Gastroesophageal sphincter (tissue), 3 donors: ENCODE data around the gene SDC4.

Experiments used
- EP300 ChIP-seq: sonication (generic); formaldehyde crosslinking; IDR thresholded peaks from one replicate; pipeline ENCODE4 v1.6.1; 2017; ENCODE audit warnings: antibody characterized with exemption, mild to moderate bottlenecking
- POLR2A ChIP-seq, 2 donors: fragments of 450-650 bp; IDR thresholded peaks; one replicate each; pipeline ENCODE4 v1.6.1; 2017; ENCODE audit warnings: antibody characterized with exemption in 2 of 2, mild to moderate bottlenecking in 2 of 2, moderate library complexity in 1 of 2
- TF ChIP-seq, protein P1 (sequence below), 4 experiments: fragments of 200-600 bp in 2 of 4; fragments of 450-650 bp in 2 of 4; sonication (generic) in 1 of 4; IDR thresholded peaks; one replicate each; pipeline ENCODE4 v1.5.1; 2017 to 2019; ENCODE audit warnings: antibody characterized with exemption in 4 of 4, mild to moderate bottlenecking in 2 of 4, moderate library complexity in 2 of 4

- TF ChIP-seq POLR2A (IDR thresholded peaks at IDR 0.05), result no peak
- TF ChIP-seq, protein P1, sequence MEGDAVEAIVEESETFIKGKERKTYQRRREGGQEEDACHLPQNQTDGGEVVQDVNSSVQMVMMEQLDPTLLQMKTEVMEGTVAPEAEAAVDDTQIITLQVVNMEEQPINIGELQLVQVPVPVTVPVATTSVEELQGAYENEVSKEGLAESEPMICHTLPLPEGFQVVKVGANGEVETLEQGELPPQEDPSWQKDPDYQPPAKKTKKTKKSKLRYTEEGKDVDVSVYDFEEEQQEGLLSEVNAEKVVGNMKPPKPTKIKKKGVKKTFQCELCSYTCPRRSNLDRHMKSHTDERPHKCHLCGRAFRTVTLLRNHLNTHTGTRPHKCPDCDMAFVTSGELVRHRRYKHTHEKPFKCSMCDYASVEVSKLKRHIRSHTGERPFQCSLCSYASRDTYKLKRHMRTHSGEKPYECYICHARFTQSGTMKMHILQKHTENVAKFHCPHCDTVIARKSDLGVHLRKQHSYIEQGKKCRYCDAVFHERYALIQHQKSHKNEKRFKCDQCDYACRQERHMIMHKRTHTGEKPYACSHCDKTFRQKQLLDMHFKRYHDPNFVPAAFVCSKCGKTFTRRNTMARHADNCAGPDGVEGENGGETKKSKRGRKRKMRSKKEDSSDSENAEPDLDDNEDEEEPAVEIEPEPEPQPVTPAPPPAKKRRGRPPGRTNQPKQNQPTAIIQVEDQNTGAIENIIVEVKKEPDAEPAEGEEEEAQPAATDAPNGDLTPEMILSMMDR (IDR thresholded peaks at IDR 0.05), result no peak
- TF ChIP-seq EP300, result no peak
Observed at GRCh38 chr20:45391559-45391958, 43.3 kb upstream of the SDC4 start.
